H1 (cell line): Measurements from ENCODE around the gene GNB1. TPM values are rescaled to one million over a fixed set of nuclear protein-coding genes. Genes with fewer than 3 reads are reported as not detected.
A peak's percentile ranks its signal among the peaks of the same experiment; 100 is the strongest.

Experiments used
- CTCF ChIA-PET: fragments of 300-600 bp; sonication (Branson Sonifier 250); formaldehyde crosslinking; loops from one replicate; lab custom pipeline; 2021; ENCODE audit not compliant: partially characterized antibody; lab: Charles Lee
- POLR2A ChIA-PET: fragments of 300-600 bp; sonication (Branson Sonifier 250); formaldehyde crosslinking; loops from one replicate; lab custom pipeline; 2021; ENCODE audit warnings: inconsistent platforms; ENCODE audit not compliant: partially characterized antibody; lab: Charles Lee
- DNase-seq, 2 experiments: peaks; one replicate each; pipeline versions ENCODE4 v3.0.0 to v3.0.0-alpha.2; 2010 to 2022; ENCODE audit warnings: low spot score in 2 of 2, low read depth in 1 of 2, mixed read lengths in 1 of 2
- FAIRE-seq: peaks from 2 replicates; lab custom pipeline; 2011; peaks lifted over from hg19 to GRCh38; lab: Jason Lieb, UNC
- H2AFZ ChIP-seq: 2 replicates; pipeline ENCODE4 v1.8.1; 2012; ENCODE audit warnings: low read length, inconsistent platforms
- H2AK5ac ChIP-seq: 2 replicates; pipeline ENCODE4 v1.6.1; 2013; ENCODE audit warnings: low read depth, low read length
- H2BK120ac ChIP-seq: replicated peaks from 2 replicates; pipeline ENCODE3; 2013; ENCODE audit warnings: low read depth, low read length, inconsistent platforms
- H2BK12ac ChIP-seq: 2 replicates; pipeline ENCODE4 v1.6.1; 2013; ENCODE audit warnings: low read depth, low read length
- H2BK15ac ChIP-seq: 2 replicates; pipeline ENCODE4 v1.6.1; 2013; ENCODE audit warnings: low read length
- H2BK20ac ChIP-seq: 2 replicates; pipeline ENCODE4 v1.6.1; 2013; ENCODE audit warnings: low read length
- H2BK5ac ChIP-seq: 2 replicates; pipeline ENCODE4 v1.6.1; 2013; ENCODE audit warnings: low read depth, low read length
- H3K14ac ChIP-seq: 2 replicates; pipeline ENCODE4 v1.6.1; 2013; ENCODE audit warnings: inconsistent platforms; ENCODE audit not compliant: insufficient read length
- H3K18ac ChIP-seq: 2 replicates; pipeline ENCODE4 v1.6.1; 2013; ENCODE audit warnings: low read length; ENCODE audit errors: extremely low read depth
- H3K23ac ChIP-seq: 2 replicates; pipeline ENCODE4 v1.6.1; 2013; ENCODE audit warnings: inconsistent platforms; ENCODE audit not compliant: insufficient read length
- H3K23me2 ChIP-seq: 2 replicates; pipeline ENCODE4 v1.6.1; 2013; ENCODE audit warnings: low read depth, low read length
- H3K27ac ChIP-seq: 2 replicates; pipeline ENCODE4 v1.6.1; 2011; ENCODE audit warnings: low read depth, low read length, inconsistent platforms
- H3K27me3 ChIP-seq, 4 experiments: replicated peaks in 1 of 4; 1 replicate in 1 of 4; 2 replicates in 3 of 4; pipeline versions ENCODE4 v1.6.1 to v1.8.1; 2011 to 2013; ENCODE audit warnings: low read length in 3 of 4, mild to moderate bottlenecking in 3 of 4, inconsistent platforms in 2 of 4, mixed read lengths in 2 of 4, moderate library complexity in 1 of 4; ENCODE audit not compliant: control insufficient read depth in 3 of 4, insufficient read depth in 3 of 4; ENCODE audit errors: extremely low read depth in 1 of 4
- H3K36me3 ChIP-seq, 4 experiments: 2 replicates each; pipeline versions ENCODE4 v1.6.1 to v1.8.1; 2011 to 2013; ENCODE audit warnings: mild to moderate bottlenecking in 4 of 4, low read length in 3 of 4, moderate library complexity in 2 of 4, control low read depth in 1 of 4, inconsistent platforms in 1 of 4; ENCODE audit not compliant: insufficient read depth in 4 of 4, control insufficient read depth in 2 of 4
- H3K4ac ChIP-seq: replicated peaks from 2 replicates; pipeline ENCODE3; 2013; ENCODE audit warnings: low read length, low read depth, mixed read lengths, inconsistent platforms; ENCODE audit not compliant: insufficient read length
- H3K4me1 ChIP-seq, 4 experiments: replicated peaks in 1 of 4; 1 replicate in 1 of 4; 2 replicates in 3 of 4; pipeline versions ENCODE4 v1.6.1 to v1.8.1; 2011 to 2013; ENCODE audit warnings: low read length in 3 of 4, inconsistent platforms in 2 of 4, mixed read lengths in 1 of 4; ENCODE audit not compliant: insufficient read depth in 4 of 4, control insufficient read depth in 3 of 4
- H3K4me2 ChIP-seq, 2 experiments: 2 replicates each; pipeline versions ENCODE4 v1.6.1 to v1.8.1; 2011 to 2013; ENCODE audit warnings: low read depth in 2 of 2, low read length in 2 of 2, control low read depth in 1 of 2, inconsistent platforms in 1 of 2, mild to moderate bottlenecking in 1 of 2; ENCODE audit not compliant: insufficient read depth in 1 of 2
- H3K4me3 ChIP-seq, 4 experiments: fragments of 200-600, 300-600 bp in 1 of 4; sonication (generic), shearing (Covaris generic), sonication (Bioruptor Twin) in 1 of 4; 2 replicates each; pipeline versions ENCODE4 v1.5.1 to v1.8.1; 2011 to 2016; ENCODE audit warnings: low read length in 4 of 4, low read depth in 3 of 4, control low read depth in 2 of 4, inconsistent platforms in 2 of 4, mild to moderate bottlenecking in 2 of 4, mixed read lengths in 1 of 4, moderate library complexity in 1 of 4; ENCODE audit not compliant: insufficient read depth in 2 of 4; ENCODE audit errors: extremely low read depth in 1 of 4
- H3K56ac ChIP-seq: replicated peaks from 2 replicates; pipeline ENCODE3; 2013; ENCODE audit warnings: low read depth, mild to moderate bottlenecking, mixed read lengths, low read length, inconsistent platforms; ENCODE audit not compliant: insufficient read length
- H3K79me1 ChIP-seq: 2 replicates; pipeline ENCODE4 v1.6.1; 2013; ENCODE audit warnings: low read depth, low read length, control low read depth
- H3K79me2 ChIP-seq, 2 experiments: 2 replicates each; pipeline versions ENCODE4 v1.6.1 to v1.8.1; 2012 to 2013; ENCODE audit warnings: low read length in 2 of 2, mild to moderate bottlenecking in 2 of 2, inconsistent platforms in 1 of 2; ENCODE audit not compliant: insufficient read depth in 2 of 2, control insufficient read depth in 1 of 2
- H3K9ac ChIP-seq, 4 experiments: replicated peaks in 1 of 4; 1 replicate in 1 of 4; 2 replicates in 3 of 4; pipeline versions ENCODE4 v1.6.1 to v1.8.1; 2011 to 2013; ENCODE audit warnings: low read depth in 3 of 4, low read length in 3 of 4, control low read depth in 2 of 4, mild to moderate bottlenecking in 2 of 4, moderate library complexity in 2 of 4, inconsistent platforms in 1 of 4; ENCODE audit errors: extremely low read depth in 1 of 4
- H3K9me3 ChIP-seq, 2 experiments: 2 replicates each; pipeline versions ENCODE4 v1.6.1 to v1.8.1; 2012 to 2013; ENCODE audit warnings: mild to moderate bottlenecking in 2 of 2, moderate library complexity in 2 of 2, control low read depth in 1 of 2, inconsistent platforms in 1 of 2, low read depth in 1 of 2, low read length in 1 of 2, mixed read lengths in 1 of 2; ENCODE audit not compliant: insufficient read depth in 2 of 2
- H4K20me1 ChIP-seq, 2 experiments: replicated peaks in 1 of 2; 2 replicates each; pipeline versions ENCODE3 to v1.8.1; 2011 to 2013; ENCODE audit warnings: inconsistent platforms in 2 of 2, low read length in 2 of 2, mild to moderate bottlenecking in 1 of 2; ENCODE audit not compliant: insufficient read depth in 2 of 2, control insufficient read depth in 1 of 2
- H4K5ac ChIP-seq: 2 replicates; pipeline ENCODE4 v1.6.1; 2013; ENCODE audit warnings: low read length, low read depth, mixed read lengths, inconsistent platforms; ENCODE audit not compliant: insufficient read length
- H4K8ac ChIP-seq: 2 replicates; pipeline ENCODE4 v1.8.0; 2013; ENCODE audit warnings: mild to moderate bottlenecking, moderate library complexity, low read length, inconsistent platforms; ENCODE audit not compliant: insufficient read depth; ENCODE audit errors: extremely low read depth
- H4K91ac ChIP-seq: replicated peaks from 2 replicates; pipeline ENCODE3; 2013; ENCODE audit warnings: low read length, mixed read lengths, inconsistent platforms; ENCODE audit not compliant: insufficient read length
- BACH1 ChIP-seq: IDR thresholded peaks from 2 replicates; pipeline ENCODE4 v1.6.1; 2012; ENCODE audit warnings: low read length, improper control_type of control experiment
- EGR1 ChIP-seq: IDR thresholded peaks from 2 replicates; pipeline ENCODE4 v1.6.1; 2011; ENCODE audit warnings: low read depth, low read length, borderline replicate concordance
- GTF2F1 ChIP-seq: IDR thresholded peaks from 2 replicates; pipeline ENCODE4 v1.6.1; 2012; ENCODE audit warnings: low read depth, low read length, improper control_type of control experiment, borderline replicate concordance
- HDAC2 ChIP-seq, 2 experiments: fragments of 300-600 bp in 1 of 2; sonication (generic) in 1 of 2; IDR thresholded peaks; 2 replicates each; pipeline ENCODE4 v1.6.1; 2011 to 2012; ENCODE audit warnings: low read depth in 2 of 2, low read length in 2 of 2, mild to moderate bottlenecking in 2 of 2, moderate library complexity in 2 of 2, borderline replicate concordance in 1 of 2, inconsistent platforms in 1 of 2
- JUN ChIP-seq: IDR thresholded peaks from 2 replicates; pipeline ENCODE4 v1.6.1; 2011; ENCODE audit warnings: low read depth, mild to moderate bottlenecking, improper control_type of control experiment, low read length
- JUND ChIP-seq: IDR thresholded peaks from 2 replicates; pipeline ENCODE4 v1.6.1; 2011; ENCODE audit warnings: mild to moderate bottlenecking, improper control_type of control experiment, low read length
- RAD21 ChIP-seq, 2 experiments: IDR thresholded peaks in 1 of 2; conservative IDR thresholded peaks in 1 of 2; 2 replicates each; pipeline ENCODE4 v1.6.1; 2011; ENCODE audit warnings: low read depth in 2 of 2, low read length in 2 of 2, improper control_type of control experiment in 1 of 2, inconsistent platforms in 1 of 2, mild to moderate bottlenecking in 1 of 2, moderate library complexity in 1 of 2
- SP2 ChIP-seq: IDR thresholded peaks from 2 replicates; pipeline ENCODE4 v1.6.1; 2012; ENCODE audit warnings: mild to moderate bottlenecking, low read length, inconsistent platforms
- WGBS, 2 experiments: shearing (Covaris generic) in 1 of 2; methylation state at CpG; one replicate each; pipeline versions ENCODE4 v1.1.6 to v1.1.7; 2013 to 2015; ENCODE audit warnings: low lambda C conversion rate in 2 of 2, mixed read lengths in 2 of 2, inconsistent platforms in 1 of 2, low coverage in 1 of 2, missing lambda C conversion rate in 1 of 2; ENCODE audit not compliant: insufficient replicate concordance in 2 of 2, insufficient coverage in 1 of 2, insufficient read length in 1 of 2; ENCODE audit errors: extremely low coverage in 1 of 2, missing lambda C conversion rate in 1 of 2; 5-methylcytosine and 5-hydroxymethylcytosine counted together
- polyA plus RNA-seq, 7 experiments: library from polyadenylated mRNA; depleted of rRNA in 3 of 7; stranded (reverse) in 5 of 7; unstranded in 2 of 7; fragments of >200 nt in 5 of 7; fragments of 200-250 nt in 2 of 7; gene quantifications; 1 replicate in 5 of 7; 2 replicates in 1 of 7; 4 replicates in 1 of 7; pipeline versions ENCODE4 v1.2.1 to v1.2.3, GENCODE V29; 2011 to 2013; ENCODE audit warnings: missing spikeins in 2 of 7, mixed read lengths in 2 of 7
- total RNA-seq: library from RNA; stranded (reverse); fragmentation: NEBNext Ultra II Directional; extraction: Animal tissue kit (Norgen Biotek cat#: 25700); gene quantifications from 2 replicates; pipeline ENCODE4 v1.2.1, GENCODE V29; 2021
- TF ChIP-seq, protein P1 (sequence below): IDR thresholded peaks from 2 replicates; pipeline ENCODE4 v1.6.1; 2012; ENCODE audit warnings: low read length, inconsistent platforms

The GNB1 gene
- total and polyA plus RNA-seq, 2 of the 8 experiments (the other 6 are each of a cell fraction or from before 2014, with no cell fraction given): 343 to 382 TPM

DNA sequence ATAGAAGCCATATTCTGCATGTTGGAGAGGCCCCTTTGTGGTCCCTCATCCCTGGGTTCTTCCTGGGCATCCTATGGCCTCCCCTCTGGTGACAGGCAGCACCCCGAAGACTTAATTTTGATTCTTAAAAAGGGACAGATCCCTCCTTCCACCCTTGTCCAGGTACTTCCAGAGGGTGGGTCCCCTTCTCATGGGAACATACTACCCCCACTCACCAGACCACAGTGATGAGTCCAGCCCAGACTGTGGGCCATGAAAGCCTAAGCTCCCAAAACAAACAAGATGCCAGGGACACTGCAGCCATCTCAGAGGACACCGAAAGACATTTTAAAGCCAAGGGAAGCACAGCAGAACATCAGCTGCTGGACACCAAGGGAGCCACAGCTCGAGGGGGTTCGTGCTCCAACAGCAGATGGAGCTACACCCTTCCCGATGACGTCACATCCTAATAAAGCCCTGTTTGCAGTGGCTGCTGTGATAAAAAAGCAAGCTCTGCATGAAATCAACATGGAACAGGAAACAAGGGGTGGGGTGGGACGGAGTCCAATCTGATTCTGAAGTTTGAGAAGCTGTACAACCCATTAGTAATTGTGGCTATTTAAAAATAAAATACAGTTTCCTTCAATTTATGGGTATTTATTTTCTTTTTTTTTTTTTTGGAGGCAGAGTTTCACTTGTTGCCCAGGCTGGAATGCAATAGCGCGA lies 32.4 kb downstream of the GNB1 start:
- Histone ChIP-seq H3K4me2 (peak overlapping the region in 1 of 2 experiments; percentile 50; a peak in 1 of 4 replicates), H2AK5ac (peak overlapping the region; percentile 10; the same call in 1 of the 2 replicates), H3K4me1 (peaks cover 0 to 8% (median 4%) of the 10 kb centered on the region in 4 experiments; a peak in 3 of 7 replicates), H2AFZ (no peak overlapping the region), H2BK15ac (no peak overlapping the region; the same call in 1 of the 2 replicates), H3K36me3 (no peaks in the 10 kb centered on the region; a peak in 1 of 8 replicates), H4K5ac (no peak overlapping the region), H2BK5ac (peak overlapping the region; percentile 71; the same call in 1 of the 2 replicates), H3K4ac (no peak overlapping the region), H3K27me3 (no peaks in the 10 kb centered on the region), H3K14ac (no peak overlapping the region), H3K23me2 (no peaks in the 10 kb centered on the region), H3K9me3 (no peaks in the 10 kb centered on the region), H3K27ac (no peak overlapping the region), H3K23ac (no peak overlapping the region), H4K20me1 (peaks cover 27 to 38% of the 10 kb centered on the region in 2 experiments), H4K8ac (no peak overlapping the region), H2BK12ac (peak overlapping the region; percentile 60; the same call in 1 of the 2 replicates), H4K91ac (no peak overlapping the region), H3K4me3 (no peak overlapping the region), H2BK20ac (no peak overlapping the region), H3K79me2 (peaks cover 41 to 98% of the 10 kb centered on the region in 2 experiments), H3K9ac (no peak overlapping the region), H3K79me1 (peaks cover 16% of the 10 kb centered on the region), H3K56ac (no peak overlapping the region), H2BK120ac (no peak overlapping the region), H3K18ac (0 out of 2 replicates have a peak overlapping the region, but pooled peaks have one; percentile 29)
- CTCF ChIA-PET: interaction anchor here (0.6 to 1.9 kb wide), 12 partner anchors 9 to 186 kb away, joined by 3 to 10 read pairs (median 4); no protein-coding TSS in a partner anchor
- DNase-seq (no peak), FAIRE-seq (no peak)
- 82% methylated on average over 9 of the region's 9 CpGs; no CpG with 5 or more reads in 1 of the 2 experiments for WGBS, 2 experiments
- POLR2A ChIA-PET: interaction anchor here (0.5 to 1.6 kb wide), 6 partner anchors 9 to 79 kb away, joined by 3 to 6 read pairs (median 4); no protein-coding TSS in a partner anchor
- TF ChIP-seq RAD21 (IDR thresholded peaks at IDR 0.05 in 1 of 2, conservative IDR thresholded peaks at IDR 0.05 in 1 of 2; ENCODE audit: low read depth in 2 of 2, low read length in 2 of 2) (peak; percentile 17 to 42; a peak in 2 of 4 replicates), JUN (peak; percentile 63; the same call in 1 of the 2 replicates), BACH1 (no peak), EGR1 (no peak), GTF2F1 (no peak), HDAC2 (IDR thresholded peaks at IDR 0.05; ENCODE audit: borderline replicate concordance in 1 of 2, low read depth in 2 of 2, low read length in 2 of 2) (no peak), SP2 (no peak), JUND (peak; percentile 72)
- TF ChIP-seq, protein P1, sequence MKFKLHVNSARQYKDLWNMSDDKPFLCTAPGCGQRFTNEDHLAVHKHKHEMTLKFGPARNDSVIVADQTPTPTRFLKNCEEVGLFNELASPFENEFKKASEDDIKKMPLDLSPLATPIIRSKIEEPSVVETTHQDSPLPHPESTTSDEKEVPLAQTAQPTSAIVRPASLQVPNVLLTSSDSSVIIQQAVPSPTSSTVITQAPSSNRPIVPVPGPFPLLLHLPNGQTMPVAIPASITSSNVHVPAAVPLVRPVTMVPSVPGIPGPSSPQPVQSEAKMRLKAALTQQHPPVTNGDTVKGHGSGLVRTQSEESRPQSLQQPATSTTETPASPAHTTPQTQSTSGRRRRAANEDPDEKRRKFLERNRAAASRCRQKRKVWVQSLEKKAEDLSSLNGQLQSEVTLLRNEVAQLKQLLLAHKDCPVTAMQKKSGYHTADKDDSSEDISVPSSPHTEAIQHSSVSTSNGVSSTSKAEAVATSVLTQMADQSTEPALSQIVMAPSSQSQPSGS: peak; percentile 85; the same call in 1 of the 2 replicates
